ENCODE data around the gene AMN1.
"Not testable (repeated sequence)": the region's sequence is repeated elsewhere in the genome, so short reads cannot be mapped to it uniquely, and the experiment has no call there.

Gene AMN1

DNA sequence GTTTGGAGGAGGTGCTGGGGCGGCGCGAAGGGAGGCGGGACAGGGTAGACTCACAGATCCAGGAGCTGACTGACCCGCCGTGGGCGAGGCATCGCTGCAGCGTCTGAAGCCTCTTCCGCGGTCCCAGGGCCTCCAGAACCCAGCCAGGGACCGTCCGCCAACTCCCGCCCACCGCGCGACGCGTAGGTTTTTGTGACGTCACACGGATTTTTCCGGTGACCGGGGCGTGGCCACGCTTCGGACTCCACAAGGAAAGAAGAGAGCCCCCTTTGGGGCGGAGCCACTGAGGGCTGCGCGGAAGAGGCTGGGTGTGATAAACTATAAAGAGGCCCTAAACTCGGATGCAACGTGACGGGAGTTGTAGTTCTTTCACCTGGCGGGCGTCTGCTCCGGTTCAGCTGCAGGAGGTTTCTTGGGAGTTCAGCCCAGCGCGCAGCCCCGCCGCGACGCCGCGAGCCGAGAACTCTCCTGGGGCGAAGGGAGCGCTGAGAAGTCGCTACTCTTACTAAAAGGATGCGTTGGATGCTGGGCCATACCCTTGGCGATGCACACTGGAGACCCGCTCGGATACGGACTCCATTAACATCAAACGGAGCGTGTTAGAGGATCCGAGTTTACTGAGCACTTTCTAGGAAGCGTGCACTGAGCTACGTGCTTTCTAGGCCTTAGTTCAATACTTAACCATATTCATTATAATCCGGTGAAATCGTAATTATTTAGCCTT lies at the start of gene AMN1:
TSS of gene AMN1 (minus strand) at position 105 of the 724 bp plus-strand sequence. CDS start at position 92, 13 bp downstream.
- DNase-seq = peak; percentile 99

DNA sequence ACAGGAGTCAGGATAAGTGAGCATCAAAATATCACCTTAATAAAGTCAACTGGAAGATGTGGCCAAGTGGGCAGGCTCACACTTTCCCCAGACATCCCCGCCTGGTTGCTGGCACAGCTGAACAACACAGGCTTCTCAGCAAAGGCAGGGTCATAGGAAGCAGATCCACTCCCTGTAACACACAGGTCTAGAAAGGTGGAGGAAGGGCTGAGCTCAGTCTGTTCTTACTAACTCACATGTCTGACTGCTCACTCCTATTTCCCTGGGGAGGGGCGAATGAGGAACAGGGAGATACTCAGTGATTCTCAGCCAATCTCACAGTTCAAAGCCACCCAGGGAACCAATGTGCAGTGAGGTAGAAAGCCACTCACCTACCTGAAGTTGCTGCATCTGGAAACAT lies 45.0 kb upstream of the AMN1 start:
- DNase-seq = no peak

DNA sequence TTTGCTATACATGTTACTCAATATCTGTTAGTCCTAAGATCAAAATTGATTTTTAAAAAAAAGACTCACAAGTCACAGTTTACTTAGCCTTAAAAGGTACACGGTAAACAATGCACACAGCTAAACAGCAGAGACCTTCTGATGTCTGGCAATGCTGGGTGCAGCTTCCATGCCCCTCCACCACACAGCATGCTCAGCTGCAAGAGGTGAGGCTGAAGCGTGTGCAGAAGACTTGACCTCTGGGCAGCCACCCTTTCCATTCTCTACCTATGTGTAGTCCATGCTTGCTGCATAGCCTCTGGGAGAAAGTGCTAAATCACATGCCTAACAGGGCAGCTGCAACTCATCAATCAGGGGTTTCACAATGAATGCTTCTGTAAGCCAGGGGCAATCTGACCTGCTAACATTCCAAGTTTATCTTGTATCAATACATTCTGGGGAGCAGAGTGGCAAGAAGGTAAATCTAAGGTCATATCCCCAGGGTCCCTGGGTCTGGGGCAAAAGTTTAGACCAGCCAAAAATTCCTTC lies 44.5 kb upstream of the AMN1 start:
- no peak for DNase-seq

DNA sequence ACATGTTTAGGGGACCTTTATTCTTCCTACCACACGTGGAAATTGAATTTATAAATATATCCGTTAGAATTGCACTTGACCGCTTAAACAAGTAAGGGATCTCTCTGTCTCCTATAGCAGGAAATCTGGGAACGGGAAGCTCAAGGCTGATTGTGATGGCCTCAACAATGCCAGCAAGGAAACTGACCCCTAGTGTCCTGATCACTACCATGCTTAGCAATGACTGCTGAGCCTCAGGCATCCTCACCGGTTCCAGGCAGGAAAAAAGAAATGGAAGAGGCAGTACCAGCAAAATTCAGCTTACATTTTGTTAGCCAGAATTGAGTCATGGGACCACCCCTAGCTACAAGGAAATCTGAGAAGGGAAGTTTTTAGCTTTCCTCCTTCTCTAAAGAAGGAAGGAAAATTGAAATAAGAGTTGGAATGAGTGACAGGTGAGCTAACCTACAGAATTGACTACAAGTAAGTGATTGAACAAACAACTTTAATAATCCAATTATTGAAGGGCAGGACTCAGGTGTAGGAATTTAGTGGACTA lies 43.9 kb upstream of the AMN1 start:
- DNase-seq = no peak

DNA sequence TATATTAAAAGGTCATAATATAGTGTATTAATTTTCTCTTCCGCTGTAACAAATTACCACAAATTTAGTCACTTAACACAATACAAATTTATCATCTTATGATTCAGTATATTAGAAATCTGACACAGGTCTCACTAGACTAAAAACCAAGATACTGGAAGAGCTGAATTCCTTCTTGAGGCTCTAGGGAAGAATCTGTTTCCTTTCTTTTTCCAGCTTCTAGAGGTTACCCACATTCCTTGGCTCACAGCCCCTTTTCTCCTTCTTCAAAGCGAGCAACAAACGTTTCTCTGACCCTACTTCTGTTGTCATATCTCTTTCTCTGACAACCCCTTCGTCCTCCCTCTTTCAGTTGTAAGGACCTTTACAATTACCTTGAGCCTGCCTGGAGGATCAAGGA lies 43.4 kb upstream of the AMN1 start:
- no peak for DNase-seq

DNA sequence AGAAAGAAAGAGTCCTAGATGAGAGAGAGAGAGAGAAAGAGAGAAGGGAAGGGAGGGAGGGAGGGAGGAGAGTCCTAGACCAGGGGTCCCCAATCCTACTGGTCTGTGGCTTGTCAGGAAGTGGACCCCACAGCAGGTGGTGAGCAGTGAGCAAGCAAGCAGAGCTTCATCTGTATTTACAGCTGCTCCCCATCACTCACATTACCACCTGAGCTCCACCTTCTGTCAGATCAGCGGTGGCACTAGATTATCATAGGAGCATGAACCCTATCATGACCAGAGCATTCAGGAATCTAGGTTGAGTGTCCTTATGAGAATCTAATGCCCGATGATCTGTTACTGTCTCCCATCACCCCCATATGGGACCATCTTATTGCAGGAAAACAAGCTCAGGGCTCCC lies 39.2 kb upstream of the AMN1 start:
- no peak for DNase-seq

DNA sequence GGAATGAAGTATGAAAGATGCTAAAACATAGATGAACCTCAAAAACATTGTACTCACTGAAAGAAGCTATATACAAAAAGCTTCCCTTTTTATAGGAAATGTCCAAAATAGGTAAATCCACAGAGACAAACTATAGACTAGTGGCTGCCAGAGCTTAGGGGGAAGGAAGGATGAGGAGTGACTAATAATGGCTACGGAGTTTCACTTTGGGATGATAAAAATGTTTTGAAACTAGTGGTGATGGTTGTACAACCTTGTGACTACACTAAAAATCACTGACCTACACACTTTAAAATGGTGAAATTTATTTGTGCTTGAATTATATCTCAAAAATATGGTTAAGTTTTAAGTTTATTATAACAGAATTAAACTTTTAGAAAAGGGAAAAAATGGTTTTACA lies 37.1 kb upstream of the AMN1 start:
- DNase-seq = no peak

DNA sequence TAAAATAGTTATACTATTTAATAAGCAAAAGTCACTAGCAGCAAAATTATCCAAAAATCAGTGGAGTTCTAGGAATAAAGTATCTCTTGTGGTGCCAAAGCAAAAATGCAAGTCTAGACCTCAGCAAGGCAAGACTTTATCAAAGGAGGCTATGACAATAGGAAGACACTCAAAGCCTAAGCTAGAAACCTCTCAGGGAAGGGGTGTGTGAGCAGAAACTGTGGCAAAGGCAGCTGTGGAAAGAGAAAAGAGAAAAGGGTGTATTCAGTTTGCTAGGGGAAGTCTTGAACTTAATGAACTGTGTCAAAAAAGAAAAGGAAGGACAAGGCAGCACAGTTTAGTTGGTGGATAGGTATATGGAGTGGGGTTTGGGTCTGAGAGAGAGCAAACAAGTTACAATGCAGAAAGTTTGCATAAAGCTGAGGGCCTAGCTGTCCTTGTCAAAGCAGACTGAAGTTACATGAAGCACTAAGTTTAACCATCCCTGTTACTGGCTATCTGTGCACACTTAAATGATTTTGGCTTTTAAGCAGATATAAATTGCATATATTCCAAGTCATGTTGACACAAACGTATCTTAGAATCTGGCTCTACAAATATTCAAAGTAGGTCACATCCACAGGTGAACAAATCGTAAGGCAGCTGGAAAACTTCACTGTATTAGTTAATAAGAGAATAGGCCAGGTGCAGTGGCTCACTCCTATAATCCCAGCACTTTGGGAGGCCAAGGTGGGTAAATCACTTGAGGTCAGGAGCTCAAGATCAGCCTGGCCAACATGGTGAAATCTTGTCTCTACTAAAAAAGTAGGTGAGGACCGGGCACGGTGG lies 31.0 kb upstream of the AMN1 start:
- DNase-seq = no peak

DNA sequence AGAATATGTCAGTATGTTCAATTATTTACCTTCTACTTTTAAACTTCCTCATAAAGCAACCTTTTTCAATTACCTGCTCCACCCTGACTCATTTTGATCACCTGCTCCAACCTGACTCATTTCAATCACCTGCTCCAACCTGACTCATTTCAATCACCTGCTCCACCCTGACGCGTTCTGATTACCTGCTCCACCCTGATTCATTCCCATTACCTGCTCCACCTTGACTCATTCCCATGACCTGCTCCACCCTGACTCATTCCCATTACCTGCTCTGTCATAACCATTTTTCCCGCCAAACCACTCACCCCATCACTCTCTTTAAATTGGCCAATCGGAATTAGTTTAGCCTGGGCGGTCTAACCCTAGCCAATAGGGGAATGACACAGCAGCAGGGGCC lies 29.5 kb upstream of the AMN1 start:
- DNase-seq = not testable (repeated sequence)

DNA sequence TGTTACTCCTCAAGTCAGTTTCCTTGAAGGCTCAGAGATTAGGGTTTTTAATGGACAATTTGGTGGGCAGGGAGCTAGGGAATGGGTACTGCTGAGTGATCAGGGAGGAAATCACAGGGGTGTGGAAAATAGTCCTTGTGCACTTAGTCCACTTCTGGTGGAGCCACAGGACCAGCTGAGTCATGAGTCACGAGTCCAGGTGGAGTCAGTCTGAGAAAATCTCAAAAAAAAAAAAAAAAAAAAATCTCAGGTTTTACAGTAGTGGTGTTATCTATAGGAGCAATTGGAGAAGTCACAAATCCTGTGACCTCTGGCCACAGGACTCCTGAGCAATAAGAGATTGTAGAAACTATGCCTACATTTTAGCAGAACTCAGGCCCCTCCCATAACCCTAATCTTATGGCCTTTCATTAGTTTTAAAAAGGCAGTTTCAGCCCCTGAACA lies 28.2 kb upstream of the AMN1 start:
- no peak for DNase-seq

DNA sequence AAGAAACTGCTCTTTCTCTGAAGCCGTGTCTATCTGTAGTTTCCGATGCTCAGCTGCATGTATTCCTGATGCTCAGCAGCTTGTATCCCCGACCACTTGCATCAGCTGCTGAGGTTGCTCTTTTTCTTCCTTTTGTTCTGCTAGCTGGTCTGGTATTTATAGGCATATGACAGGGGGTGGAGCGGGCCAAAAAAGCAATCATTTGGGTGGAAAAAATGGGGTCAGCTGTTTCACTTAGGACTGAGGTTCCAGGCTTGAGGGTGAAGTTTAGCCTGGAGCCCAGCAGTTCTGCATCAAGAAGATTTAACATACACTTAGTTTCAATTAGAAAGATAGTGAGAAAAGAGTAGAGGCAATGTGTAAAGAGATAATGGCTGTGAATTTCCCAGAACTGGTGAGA lies 23.6 kb upstream of the AMN1 start:
- DNase-seq = no peak

DNA sequence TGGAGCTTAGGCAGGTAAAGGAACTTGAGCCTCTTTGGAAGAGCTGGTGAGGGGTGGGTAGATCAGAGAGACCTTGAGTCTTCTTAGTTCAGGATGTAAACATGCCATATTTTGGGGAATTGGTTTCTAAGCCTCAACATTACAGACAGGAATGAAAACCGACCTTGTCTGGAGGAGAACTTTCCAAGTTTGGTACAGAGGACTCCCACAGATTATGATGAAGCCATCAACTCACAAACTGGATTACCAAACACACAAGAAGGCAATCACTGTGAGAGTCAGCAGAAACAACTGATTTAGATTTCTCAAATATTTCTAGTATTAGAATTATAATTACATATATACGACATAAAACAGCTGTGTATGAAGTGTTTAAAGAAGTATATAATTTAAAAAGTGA lies 22.3 kb upstream of the AMN1 start:
- no peak for DNase-seq

DNA sequence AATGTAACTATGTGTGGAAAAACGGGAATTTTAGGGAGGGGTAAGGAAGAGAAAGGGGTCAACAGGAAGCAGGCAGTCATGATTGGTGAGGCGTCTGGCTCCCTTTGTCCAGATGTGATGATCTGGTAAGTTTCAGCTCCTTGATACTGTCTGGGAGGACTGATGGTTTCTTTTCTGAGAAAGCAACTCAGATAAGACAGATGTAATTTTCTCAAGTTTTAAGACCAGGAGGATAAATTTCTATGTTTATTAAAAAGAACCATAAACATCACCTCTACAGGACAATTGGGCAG lies 21.9 kb upstream of the AMN1 start:
- DNase-seq = no peak

DNA sequence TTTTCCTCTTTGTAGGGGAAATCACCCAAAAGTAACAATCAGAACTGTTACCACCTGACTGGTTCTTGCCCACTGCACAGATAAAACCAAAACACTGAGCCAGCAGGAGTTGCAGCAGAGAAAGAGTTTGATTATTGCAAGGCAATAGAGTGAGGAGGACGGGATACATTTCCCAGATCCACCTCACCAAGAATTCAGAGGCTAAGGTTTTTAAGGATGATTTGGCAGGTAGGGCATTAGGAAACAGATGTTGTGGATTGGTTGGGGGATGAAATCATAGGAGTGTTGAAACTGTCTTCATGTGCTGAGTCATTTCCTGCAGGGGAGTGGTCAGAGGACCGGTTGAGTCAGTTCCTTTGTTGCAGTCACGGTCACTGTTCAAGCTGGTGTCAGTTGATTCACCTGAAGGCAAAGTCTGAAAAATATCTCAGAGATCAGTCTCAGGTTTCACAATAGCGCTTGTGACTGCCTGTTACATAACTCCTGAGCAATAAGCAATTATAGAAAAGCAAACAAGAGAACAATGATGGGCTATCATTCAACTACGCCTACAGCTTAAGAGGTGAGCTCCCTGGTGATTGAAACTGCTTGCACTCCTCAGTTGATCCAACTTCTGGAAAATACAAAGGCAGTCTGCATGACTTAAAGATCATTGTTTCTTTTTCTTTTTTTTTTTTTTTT lies 20.3 kb upstream of the AMN1 start:
- DNase-seq = peak; percentile 76

DNA sequence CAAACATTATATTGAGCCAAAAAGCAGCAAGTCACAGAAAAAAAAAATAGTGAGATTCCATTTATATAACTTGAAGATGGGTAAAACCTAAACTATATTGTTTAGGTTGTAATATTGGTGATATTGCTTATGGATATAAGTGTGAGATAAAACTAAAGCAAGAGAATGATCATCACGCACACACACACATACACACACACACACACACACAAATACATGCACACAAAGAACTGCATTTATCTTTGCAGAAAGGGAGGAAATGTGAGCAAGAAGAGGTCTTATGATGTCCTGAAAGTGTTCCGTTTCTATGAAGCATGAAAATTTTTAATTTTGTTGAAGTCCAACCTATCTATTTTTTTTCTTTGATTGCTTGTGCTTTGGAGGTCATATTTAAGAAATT lies 16.4 kb upstream of the AMN1 start:
- no peak for DNase-seq

DNA sequence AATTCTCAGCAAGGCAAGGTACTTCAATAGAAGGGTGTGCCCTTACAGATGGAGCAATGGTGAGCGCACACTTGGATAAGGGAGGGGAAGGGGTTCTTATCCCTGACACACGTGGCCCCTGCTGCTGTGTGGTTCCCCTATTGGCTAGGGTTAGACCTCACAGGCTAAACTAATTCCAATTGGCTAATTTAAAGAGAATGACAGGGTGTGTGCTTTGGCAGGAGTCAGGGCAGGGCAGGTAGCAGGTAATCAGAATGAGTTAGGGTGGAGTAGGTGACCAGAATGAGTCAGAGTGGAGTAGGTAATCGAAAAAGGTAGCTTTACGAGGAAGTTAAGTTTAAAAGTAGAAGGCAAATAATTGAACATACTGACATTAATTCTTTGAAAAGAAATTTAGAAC lies 15.5 kb upstream of the AMN1 start:
- not testable (repeated sequence) for DNase-seq

DNA sequence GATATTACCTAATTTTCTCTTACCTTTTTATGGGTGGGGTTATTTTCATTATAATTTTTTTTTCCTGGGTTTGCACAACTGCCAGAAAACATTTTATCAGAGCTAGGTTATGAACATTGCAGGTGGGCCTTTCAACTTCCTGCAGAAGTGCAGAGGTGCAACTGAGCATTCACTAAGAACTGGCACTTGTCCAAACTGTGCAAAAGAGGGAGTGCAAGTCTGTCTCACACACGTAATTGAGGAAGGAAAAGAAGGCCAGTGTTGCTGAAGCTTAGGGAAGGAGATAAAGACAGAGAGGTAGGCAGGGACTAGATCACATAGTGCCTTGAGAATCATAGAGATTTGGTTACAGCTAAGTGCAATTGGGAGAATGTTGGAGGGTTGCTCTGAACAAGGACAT lies 14.1 kb upstream of the AMN1 start:
- DNase-seq = peak; percentile 40

DNA sequence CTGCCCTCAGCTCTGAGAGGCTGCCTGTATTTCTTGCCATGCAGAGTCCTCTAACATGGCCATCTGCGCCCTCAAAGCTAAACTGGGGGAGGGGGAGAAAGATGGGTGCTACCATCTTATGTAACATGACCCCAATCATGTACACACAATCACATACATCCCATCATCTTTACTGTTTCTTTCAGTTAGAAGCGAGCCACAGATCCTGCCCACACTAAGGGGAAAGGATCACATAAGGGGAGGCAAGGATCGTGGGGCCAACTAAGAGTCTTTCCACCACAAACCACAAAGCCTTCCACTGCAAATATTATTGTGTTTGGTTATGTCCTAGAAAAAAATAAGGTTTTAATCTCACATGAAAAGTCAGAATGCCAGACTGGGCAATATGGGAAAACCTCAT lies 11.8 kb upstream of the AMN1 start:
- no peak for DNase-seq

DNA sequence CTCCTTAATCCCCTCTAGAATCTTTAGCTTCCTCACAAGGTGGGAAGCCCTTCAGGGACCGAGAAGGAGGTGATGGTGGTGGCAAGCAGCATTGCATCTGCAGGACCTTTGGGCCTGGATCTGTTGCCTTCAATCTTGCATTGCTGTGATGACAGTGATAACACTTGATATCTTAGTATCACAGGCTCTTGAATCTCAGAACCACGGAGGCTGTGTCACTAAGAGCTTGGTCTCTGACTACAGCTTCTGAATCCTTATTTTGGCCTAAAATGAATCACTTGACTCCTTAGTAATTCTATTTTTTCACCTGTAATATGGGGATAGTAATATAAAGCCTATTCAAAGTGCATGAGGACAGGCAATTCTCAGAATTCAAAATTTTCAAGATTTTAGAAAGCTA lies 8.9 kb upstream of the AMN1 start:
- DNase-seq = no peak

DNA sequence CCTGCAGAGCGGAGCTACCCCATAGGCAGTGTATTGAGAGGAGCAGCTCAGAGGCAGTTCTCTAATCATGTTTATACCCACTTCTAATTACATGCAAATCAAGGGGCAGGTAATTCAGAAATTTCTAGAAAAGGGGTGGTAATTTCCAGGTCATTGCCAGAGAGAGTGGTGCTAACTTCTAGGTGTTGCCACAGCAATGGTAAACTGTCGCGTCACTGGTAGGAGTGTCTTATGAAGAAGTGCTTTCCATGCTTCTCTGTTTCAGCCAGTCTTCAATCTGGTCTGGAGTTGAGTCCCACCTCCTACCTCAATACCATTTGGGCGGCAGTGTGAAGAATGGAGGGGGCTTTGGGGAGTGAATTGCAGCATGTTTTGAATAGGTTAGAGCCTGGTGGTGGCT lies 8.5 kb upstream of the AMN1 start:
- DNase-seq = no peak

DNA sequence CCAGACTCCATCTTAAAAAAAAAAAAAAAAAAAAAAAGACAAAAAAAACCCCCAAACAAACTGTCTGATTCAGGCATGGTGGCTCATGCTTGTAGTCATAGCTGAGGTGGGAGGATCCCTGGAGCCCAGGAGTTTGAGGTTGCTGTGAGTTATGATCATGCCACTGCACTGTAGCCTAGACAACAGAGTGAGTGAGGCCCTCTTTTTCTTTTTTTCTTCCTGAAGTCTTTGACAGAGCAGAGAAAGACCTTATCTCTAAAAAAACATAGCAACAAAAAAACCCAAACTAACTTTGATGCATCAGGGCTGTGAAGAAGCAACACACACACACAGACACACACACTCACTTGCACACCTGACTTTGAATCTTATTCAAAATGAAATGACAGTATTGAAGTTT lies 7.7 kb upstream of the AMN1 start:
- DNase-seq = peak; percentile 84

DNA sequence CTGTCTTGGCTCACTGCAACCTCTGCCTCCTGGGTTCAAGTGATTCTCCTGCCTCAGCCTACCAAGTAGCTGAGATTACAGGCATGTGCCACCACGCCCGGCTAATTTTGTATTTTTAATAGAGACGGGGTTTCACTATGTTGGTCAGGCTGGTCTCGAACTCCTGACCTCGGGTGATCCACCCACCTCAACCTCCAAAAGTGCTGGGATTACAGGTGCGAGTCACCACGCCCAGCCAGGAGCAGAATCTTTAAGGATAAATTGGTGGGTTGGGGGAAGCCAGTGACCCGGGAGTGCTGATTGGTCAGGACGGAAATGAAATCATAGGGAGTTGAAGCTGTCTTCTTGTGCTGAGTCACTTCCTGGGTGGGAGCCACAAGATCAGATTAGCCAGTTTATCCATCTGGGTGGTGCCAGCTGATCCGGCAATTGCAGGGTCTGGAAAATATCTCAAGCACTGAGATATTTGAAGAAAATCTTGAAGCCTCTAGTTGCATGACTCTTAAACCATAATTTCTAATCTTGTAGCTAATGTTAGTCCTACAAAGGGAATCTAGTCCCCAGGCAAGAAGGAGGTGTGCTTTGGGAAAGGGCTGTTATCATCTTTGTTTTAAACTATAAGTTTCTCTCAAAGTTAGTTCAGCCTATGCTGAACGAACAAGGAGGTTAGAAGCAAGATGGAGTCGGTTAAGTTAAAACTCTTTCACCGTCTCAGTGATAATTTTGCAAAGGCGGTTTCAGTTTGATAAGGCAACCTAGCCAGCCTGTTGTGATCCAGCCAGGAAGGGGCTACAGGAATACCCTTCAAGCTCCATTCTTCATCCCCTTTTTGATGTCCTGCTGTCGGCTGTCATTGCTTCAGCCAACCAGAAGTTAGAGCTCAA lies 5.0 kb upstream of the AMN1 start:
- DNase-seq = not testable (repeated sequence)

Measured in CD4-positive, alpha-beta T cell treated with Interferon gamma for 1 hour (primary cell).